Measurements from ENCODE around the gene RGS10.

The RGS10 gene

GRCh38 chr10:119518176-119518575, 24.3 kb downstream of the RGS10 start:
- no peak for DNase-seq (ENCODE audit: low read depth in 2 of 2)

DNA sequence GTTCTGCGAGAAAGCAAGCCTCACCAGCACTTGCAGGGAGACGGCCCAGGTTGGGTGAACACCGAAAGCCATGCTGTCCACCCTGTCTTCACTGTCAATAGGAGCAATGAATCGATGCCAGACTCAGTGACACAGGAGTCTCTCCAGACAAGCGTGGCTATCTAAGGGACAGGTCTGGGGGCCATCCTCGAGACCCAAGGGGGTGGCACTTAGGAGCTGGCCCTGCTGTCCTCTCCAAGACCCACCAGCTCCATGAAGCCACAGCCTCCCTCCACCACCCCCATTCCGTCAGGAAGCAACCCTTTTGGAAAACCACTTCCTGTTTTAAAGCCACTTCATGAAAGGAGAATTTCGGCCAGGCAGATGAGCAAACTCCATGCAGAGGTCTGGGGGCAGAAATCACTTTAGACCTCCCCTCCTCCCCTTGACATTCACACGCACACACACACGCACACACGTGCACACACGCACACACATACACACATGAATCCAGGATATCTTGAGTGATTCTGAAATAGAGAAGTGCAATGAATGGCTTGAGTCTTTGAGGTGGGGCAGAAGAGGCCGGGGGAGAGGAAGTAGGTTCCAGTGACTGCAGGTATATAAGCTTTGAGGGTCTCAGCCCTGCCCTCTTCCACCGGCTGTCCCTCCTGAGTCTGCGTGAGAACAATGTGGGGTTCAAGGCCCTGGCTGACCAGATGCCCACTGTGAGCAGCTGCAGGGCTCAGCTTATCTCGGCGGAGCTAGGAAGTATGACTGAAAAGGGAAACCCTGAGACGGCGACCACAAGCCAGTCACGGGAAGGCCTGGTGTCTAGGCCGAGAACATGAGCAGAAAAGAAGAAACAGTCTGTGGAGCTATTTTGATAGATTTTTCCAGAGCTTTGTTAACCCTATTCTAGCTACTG, 25.0 kb downstream of the RGS10 start:
- DNase-seq (ENCODE audit: low read depth in 2 of 2), result no peak

GRCh38 chr10:119516381-119517234, 25.9 kb downstream of the RGS10 start:
- DNase-seq (ENCODE audit: low read depth in 2 of 2), result no peak

GRCh38 chr10:119515511-119516045, 26.9 kb downstream of the RGS10 start:
- DNase-seq (ENCODE audit: low read depth in 2 of 2), result no peak

DNA sequence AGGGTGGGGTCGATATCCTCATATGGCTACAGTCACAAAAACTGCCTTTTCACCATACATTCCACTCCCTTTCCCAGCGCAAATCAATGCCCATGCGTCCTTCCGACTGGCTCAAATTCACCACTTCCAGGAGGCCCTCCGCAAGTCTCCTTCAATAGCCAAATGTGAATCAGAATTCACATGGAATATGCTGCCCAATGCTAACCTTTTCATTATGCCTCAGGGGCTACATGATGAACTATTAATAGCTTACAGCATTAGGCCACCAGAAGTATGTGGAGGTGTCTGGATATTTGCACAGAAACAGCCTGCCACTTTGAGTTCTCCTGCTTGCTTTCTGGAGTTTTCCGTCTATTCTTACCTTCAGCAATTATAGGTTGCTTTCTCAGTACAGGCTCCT, 27.7 kb downstream of the RGS10 start:
- no peak for DNase-seq (ENCODE audit: low read depth in 2 of 2)

DNA sequence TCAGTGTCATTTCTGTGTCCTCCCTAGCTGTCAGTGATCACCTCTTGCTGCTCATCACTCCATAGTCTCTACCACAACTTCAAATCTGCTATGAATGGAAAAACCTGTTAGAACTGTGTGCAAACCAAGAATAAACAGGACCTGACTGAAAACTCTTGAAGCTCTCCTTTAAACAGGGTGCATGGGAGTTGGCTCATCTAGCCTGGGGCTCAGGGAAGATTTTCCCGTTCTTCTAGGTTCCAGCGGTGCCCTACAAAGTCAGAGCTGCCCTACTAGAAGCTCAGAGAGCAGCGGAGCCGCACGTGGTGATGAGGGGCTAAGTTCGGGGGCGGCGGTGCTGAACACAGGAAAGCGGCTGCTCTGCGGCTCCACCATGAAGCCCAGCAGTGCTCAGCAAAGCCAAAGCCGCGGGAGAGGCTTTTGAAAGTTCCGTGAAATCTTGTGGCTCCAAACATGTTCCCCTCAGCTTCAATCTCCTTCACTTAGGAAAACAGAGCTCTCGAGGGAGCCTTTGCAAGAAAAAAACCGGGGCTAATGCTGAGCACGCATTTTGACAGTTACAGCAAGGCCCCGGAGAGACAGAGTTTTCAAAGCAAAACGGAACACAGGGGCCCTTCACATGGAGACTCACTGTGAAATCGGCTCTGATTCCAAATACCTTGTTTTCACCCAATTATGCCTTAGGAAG, 30.5 kb downstream of the RGS10 start:
- no peak for DNase-seq (ENCODE audit: low read depth in 2 of 2)

DNA sequence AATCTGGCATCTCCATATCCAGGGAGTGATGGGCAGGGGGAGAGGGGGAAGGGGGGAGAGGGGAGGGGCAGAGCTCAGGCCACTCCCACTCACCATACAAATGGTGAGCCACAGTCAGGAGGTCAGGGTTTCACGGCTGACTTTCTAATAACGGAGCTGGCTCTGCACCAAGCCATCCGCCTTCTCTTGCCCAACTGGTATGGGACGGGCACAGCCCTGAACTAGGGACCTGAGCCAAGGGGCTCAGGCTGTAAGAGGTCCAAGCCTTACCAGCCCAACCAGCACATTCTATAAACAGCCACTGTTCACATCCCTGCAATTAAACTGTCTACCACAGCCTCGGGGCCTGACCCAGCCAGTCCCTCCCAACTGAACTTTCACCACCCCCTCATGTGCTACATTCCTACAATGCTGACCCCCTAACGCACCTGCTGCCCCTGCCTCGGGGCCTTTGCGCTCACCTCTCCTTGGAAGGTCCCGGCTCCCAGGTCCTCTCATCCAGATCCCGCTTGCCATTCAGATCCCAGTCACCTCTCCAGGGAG, 32.5 kb downstream of the RGS10 start:
- no peak for DNase-seq (ENCODE audit: low read depth in 2 of 2)

- no peak for DNase-seq (ENCODE audit: low read depth in 2 of 2)
Observed at GRCh38 chr10:119507115-119507514, 35.4 kb downstream of the RGS10 start.

- no peak for DNase-seq (ENCODE audit: low read depth in 2 of 2)
Observed at GRCh38 chr10:119505588-119506315, 36.8 kb downstream of the RGS10 start.

- no peak for DNase-seq (ENCODE audit: low read depth in 2 of 2)
Observed at GRCh38 chr10:119505131-119505551, 37.4 kb downstream of the RGS10 start.

- DNase-seq (ENCODE audit: low read depth in 2 of 2), result no peak
Observed at GRCh38 chr10:119504651-119505050, 37.9 kb downstream of the RGS10 start.

DNA sequence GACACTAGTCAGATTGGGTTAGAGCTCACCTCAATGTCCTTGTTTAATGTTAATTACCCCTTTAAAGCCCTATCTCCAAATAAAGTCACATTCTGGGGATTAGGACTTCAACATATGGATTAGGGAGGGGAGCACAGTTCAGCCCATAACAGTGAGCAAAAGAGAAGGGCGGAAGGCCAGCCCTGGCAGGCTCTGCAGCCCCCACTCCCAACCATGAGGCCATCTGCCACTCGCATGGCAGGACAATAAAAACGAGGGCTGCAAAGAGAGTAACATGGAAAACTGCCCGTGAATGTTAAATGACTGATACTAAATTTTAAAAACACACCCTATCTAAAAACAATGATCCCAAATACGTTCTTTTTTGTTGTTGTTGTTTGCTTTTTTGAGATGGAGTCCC, 38.7 kb downstream of the RGS10 start:
- DNase-seq (ENCODE audit: low read depth in 2 of 2), result no peak

GRCh38 chr10:119502618-119503155, 39.8 kb downstream of the RGS10 start:
- DNase-seq (ENCODE audit: low read depth in 2 of 2), result no peak

GRCh38 chr10:119502209-119502608, 40.3 kb downstream of the RGS10 start:
- peak; percentile 38 to 77 for DNase-seq (ENCODE audit: low read depth in 2 of 2)

GRCh38 chr10:119501690-119502089, 40.8 kb downstream of the RGS10 start:
- DNase-seq (ENCODE audit: low read depth in 2 of 2), result no peak

DNA sequence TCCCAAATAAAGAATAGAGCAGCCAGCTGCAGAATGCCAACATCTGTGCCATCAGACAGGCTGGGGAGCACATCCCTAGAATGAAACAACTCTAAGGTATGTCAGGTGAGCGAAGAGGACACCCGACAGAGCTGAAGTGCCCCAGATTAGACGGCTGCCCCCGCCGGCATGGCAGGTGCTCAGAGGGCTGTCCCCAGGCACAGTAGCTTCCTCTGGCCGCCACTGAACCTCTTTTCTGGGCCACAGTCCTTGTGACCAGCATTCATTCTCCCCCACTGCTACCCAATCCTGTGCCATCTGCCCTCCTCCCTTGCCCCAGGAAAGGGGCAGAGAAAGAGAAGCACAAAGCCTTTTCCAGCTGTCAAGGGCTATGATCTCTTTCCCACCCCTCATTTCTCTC, 41.7 kb downstream of the RGS10 start:
- no peak for DNase-seq (ENCODE audit: low read depth in 2 of 2)

DNA sequence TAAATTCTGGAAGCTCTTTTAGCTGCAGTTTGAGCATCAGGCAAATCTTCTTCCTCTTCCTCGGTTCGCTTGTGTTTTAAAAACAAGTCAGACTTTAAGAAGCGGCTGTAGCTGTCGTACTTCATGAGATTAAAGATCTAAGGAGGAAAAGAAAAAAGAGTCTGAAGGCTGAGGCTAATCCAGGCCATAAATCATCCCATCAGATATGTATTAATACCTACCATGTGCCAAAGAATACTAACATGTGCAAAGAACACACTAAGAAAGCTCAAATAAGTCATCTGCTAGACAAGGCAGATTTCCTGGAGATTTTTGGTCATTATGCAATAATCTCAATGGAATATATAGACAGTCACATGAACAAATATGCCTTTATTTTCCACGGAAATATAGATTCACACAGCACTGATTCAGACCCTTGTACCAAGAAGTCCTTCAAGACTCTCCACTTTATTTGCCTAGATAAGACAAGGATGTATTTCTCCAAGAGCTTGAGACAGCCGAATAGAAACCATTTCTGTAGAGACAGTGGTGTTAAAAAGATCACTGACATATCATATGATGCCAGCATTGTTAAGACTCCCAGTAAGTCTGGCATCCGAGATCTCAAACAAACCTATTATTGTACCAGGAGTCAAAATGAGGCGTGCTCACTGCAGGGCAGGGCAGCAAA, 42.3 kb downstream of the RGS10 start:
- no peak for DNase-seq (ENCODE audit: low read depth in 2 of 2)

GRCh38 chr10:119499677-119500002, 42.9 kb downstream of the RGS10 start:
- no peak for DNase-seq (ENCODE audit: low read depth in 2 of 2)

GRCh38 chr10:119498889-119499676, 43.4 kb downstream of the RGS10 start:
- no peak for DNase-seq (ENCODE audit: low read depth in 2 of 2)
